Gastroesophageal sphincter (tissue), 3 donors: Measurements from ENCODE around the gene AMMECR1.

ENCODE experiments used
- CTCF ChIP-seq, 4 experiments: fragments of 200-600 bp in 2 of 4; fragments of 450-650 bp in 2 of 4; sonication (generic) in 1 of 4; IDR thresholded peaks; one replicate each; pipeline ENCODE4 v1.5.1; 2017 to 2019; ENCODE audit warnings: antibody characterized with exemption in 4 of 4, mild to moderate bottlenecking in 2 of 4, moderate library complexity in 2 of 4
- EP300 ChIP-seq: sonication (generic); formaldehyde crosslinking; IDR thresholded peaks from one replicate; pipeline ENCODE4 v1.6.1; 2017; ENCODE audit warnings: antibody characterized with exemption, mild to moderate bottlenecking
- POLR2AphosphoS5 ChIP-seq: sonication (generic); formaldehyde crosslinking; IDR thresholded peaks from one replicate; pipeline ENCODE4 v1.6.1; 2017; ENCODE audit warnings: antibody characterized with exemption

GRCh38 chrX:110180176-110180927 lies 137.5 kb downstream of the AMMECR1 start:
- TF ChIP-seq EP300: no peak
- TF ChIP-seq CTCF (IDR thresholded peaks at IDR 0.05): no peak
- TF ChIP-seq POLR2AphosphoS5: peak; percentile 24
